Measurements from ENCODE around the gene BCL6B.

The BCL6B gene

DNA sequence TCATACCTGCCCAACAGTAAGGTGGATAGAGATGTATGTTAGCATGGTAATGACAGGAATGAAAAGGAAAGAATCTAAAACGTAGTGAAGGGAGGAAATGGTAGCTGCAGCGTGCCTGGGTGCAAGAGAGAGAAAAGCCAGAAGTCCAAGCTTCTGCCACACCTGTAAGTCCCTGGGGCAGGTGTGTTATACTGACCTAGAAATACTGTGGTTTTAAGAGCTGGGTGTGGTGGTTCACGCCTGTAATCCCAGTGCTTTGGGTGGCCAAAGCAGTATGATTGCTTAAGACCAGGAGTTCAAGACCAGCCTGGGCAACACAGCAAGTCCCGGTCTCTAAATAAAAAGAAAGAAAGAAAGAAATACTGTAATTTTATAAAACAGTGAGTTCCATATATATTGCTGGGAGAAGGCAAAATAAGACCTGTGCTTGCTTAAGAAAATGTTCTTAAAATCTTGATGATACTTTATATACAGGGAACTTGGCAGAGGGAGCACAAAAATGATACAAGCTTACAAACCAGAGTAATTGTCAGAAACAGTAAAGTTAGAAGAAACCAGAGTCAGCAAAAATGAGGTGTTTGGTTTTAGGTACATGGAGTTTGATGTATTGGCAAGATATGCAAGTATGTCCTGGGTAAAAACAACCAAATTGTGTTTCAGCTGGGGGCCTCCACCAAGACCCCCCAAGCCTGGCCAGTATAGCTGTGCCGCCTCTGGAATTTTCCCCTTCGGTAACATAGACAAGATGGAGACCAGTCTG lies 20.4 kb upstream of the BCL6B start:
- Mint-ChIP-seq H3K27me3 (no peaks in the 10 kb centered on the region), H3K36me3 (peaks cover 66% of the 10 kb centered on the region), H3K9me3 (no peaks in the 10 kb centered on the region), H3K4me3 (no peak overlapping the region), H3K4me1 (peaks cover 34% of the 10 kb centered on the region), H3K27ac (no peak overlapping the region)
- ATAC-seq, result no peak

DNA sequence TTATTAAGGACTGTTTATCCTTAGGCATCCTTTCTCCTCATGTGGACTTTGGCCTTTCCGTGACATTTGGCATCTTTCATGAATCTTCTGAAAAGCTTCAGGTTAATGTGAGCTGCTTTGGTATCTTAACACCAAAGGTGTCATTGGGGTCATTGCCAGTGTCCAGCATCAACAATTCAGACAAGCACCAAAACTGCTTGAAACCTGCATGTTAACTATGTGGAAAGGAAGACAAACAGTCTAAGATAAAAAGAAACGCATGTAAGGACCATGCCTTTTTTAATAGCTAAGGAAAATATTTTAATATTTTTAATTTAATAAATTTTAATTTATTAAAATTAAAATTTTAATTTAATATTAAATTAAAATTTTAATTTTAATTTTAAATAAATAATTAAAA lies 19.1 kb upstream of the BCL6B start:
- H3K9me3 Mint-ChIP-seq, result no peaks in the 10 kb centered on the region

DNA sequence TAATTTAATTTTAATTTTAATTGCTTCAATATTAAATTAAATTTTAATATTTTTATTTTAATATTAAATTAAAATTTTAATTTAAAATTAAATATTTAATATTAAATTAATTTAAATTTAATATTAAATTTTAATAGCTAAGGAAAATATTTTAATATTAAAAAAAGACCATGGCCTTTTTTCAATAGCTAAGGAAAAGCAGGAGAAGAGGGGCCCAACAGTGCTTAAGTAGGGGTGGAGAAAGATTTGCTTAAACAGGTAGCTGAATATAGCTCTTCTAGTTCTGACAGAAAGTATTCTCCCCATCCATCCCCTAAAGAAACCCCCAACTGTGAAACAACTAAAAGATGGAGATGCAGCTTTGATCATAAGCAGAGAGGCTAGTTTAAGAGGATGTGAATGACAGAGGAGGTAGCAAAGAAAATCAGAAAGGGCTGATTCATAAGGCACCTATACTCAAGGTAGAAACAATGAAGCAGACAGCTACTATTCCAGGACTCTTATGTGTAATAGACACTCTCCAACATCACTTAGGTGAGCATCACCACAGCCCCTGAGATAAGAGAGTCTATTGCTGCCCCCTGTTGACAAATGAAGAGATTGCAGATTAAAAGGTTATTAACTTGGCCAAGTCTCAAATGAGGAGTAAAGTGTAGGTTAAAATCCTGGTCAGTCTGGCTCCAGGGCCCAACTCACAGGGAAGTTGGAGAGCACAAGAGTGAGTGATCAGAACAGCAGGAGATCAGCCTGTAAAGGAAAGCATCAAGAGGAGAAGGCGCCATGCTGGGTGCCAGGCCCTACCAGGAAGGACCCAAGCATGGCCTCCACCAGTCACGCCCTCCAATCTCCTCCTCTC lies 18.2 kb upstream of the BCL6B start:
- Mint-ChIP-seq H3K9me3 (no peaks in the 10 kb centered on the region), H3K4me1 (peaks cover 44% of the 10 kb centered on the region), H3K27ac (no peak overlapping the region), H3K27me3 (no peaks in the 10 kb centered on the region), H3K36me3 (peaks cover 55% of the 10 kb centered on the region), H3K4me3 (no peak overlapping the region)
- peak; percentile 85 for ATAC-seq

More for the DNA sequence above, 19.1 kb upstream of the BCL6B start:
- Mint-ChIP-seq H3K4me3 (no peak overlapping the region), H3K27ac (no peak overlapping the region), H3K4me1 (peaks cover 36% of the 10 kb centered on the region), H3K27me3 (no peaks in the 10 kb centered on the region), H3K36me3 (peaks cover 54% of the 10 kb centered on the region)
- no peak for ATAC-seq

DNA sequence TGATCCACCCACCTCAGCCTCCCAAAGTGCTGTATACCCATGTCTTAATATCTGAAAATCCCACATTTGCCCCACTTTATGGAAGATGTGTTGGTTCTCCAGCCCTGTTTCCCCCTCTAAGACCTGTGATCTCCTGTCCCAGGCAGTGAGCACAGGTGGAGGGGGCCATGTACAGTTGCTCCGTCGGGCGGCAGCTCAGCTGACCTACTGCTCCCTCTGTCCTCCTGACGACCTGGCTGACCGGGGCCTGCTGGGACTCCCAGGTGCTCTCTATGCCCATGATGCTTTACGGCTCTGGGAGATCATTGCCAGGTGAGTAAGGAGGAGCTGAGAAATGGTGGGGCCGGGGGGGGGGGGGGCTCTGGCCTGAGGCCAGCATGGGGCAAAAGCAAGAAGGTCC lies 17.1 kb upstream of the BCL6B start:
- H3K4me1 Mint-ChIP-seq, result peaks cover 55% of the 10 kb centered on the region
- no peak for ATAC-seq

DNA sequence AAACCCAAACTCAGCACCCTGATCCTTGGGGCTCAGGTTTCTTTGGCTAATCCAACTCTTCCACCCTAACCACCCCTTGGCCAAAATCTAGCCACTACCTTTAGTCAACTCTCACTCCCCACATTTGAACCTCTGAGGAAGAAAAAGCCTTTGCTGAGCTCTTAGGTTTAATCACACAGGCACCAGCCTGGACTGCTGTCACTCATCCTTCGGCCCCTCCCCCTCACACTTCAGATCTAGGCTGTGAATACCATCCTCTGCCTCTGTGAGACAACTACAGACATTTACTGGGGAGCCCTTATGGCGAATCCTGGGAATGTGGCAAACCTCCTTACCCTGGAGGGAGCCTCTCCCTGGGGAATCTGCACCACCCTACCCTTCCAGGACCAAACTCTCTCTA lies 15.7 kb upstream of the BCL6B start:
- Mint-ChIP-seq H3K27me3 (no peaks in the 10 kb centered on the region), H3K36me3 (peaks cover 37% of the 10 kb centered on the region), H3K27ac (peak overlapping the region; percentile 4), H3K9me3 (no peaks in the 10 kb centered on the region), H3K4me3 (no peak overlapping the region), H3K4me1 (peaks cover 49% of the 10 kb centered on the region)
- no peak for ATAC-seq

More for the DNA sequence above, 17.1 kb upstream of the BCL6B start:
- no peaks in the 10 kb centered on the region for H3K27me3 Mint-ChIP-seq
- no peaks in the 10 kb centered on the region for H3K9me3 Mint-ChIP-seq
- no peak overlapping the region for H3K27ac Mint-ChIP-seq
- peaks cover 51% of the 10 kb centered on the region for H3K36me3 Mint-ChIP-seq
- H3K4me3 Mint-ChIP-seq, result no peak overlapping the region

DNA sequence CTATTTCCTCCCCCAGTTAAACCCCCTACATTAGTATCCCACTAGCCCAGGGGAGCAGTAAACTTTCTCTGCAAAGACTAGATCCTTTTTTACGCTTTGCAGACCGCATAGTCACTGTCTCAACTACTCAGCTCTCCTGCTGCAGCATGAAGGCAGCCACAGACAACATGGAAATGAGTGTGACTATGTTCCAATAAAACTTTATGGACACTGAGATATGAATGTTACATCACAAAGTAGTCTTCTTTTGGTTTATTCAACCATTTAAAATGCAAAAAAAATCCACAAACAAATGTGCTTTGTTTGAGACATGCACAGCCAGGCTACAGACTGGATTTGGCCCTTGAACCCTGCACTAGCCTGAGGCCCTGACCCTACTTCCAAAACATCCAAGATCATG lies 12.3 kb upstream of the BCL6B start:
- H3K4me1 Mint-ChIP-seq, result peaks cover 53% of the 10 kb centered on the region
- H3K36me3 Mint-ChIP-seq, result peaks cover 30% of the 10 kb centered on the region
- H3K27me3 Mint-ChIP-seq, result no peaks in the 10 kb centered on the region
- no peaks in the 10 kb centered on the region for H3K9me3 Mint-ChIP-seq
- no peak for ATAC-seq
- H3K27ac Mint-ChIP-seq, result peak overlapping the region; percentile 49
- H3K4me3 Mint-ChIP-seq, result peak overlapping the region; percentile 94

DNA sequence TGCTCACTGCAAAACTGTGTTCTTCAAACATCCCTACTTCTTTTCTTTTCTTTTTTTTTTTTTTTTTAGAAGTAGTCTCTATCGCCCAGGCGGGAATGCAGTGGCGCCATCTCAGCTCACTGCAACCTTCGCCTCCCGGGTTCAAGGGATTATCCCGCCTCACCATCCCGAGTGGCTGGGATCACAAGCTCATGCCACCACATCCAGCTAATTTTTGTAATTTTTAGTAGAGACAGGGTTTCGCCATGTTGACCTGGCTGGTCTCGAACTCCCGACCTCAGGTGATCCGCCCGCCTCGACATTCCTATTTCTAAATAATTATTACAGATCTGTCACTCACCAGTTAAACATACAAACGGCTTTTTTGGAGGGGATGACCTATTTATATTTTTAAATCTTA lies 11.4 kb upstream of the BCL6B start:
- Mint-ChIP-seq H3K36me3 (peaks cover 30% of the 10 kb centered on the region), H3K27me3 (no peaks in the 10 kb centered on the region), H3K4me1 (peaks cover 60% of the 10 kb centered on the region), H3K9me3 (no peaks in the 10 kb centered on the region), H3K4me3 (peak overlapping the region; percentile 94), H3K27ac (peak overlapping the region; percentile 99)
- ATAC-seq, result no peak

DNA sequence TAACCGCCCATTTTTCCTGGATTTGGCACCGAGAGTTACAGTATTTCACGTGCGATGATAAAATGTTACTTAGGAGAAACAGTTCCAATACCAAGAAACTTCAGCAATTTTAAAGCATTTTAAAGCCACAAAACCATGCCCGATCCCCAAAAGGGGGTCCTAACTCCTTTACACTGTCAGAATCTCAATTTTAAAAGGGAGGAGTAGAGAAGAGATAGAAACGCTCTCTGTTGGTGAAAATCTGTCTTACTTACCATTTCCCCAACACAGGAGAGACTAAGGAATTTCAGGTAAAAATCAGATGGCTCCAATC lies 11.0 kb upstream of the BCL6B start:
- peak overlapping the region; percentile 94 for H3K4me3 Mint-ChIP-seq
- H3K27ac Mint-ChIP-seq, result peak overlapping the region; percentile 99
- ATAC-seq, result no peak
- H3K4me1 Mint-ChIP-seq, result peaks cover 60% of the 10 kb centered on the region
- H3K27me3 Mint-ChIP-seq, result no peaks in the 10 kb centered on the region
- peaks cover 31% of the 10 kb centered on the region for H3K36me3 Mint-ChIP-seq
- no peaks in the 10 kb centered on the region for H3K9me3 Mint-ChIP-seq

DNA sequence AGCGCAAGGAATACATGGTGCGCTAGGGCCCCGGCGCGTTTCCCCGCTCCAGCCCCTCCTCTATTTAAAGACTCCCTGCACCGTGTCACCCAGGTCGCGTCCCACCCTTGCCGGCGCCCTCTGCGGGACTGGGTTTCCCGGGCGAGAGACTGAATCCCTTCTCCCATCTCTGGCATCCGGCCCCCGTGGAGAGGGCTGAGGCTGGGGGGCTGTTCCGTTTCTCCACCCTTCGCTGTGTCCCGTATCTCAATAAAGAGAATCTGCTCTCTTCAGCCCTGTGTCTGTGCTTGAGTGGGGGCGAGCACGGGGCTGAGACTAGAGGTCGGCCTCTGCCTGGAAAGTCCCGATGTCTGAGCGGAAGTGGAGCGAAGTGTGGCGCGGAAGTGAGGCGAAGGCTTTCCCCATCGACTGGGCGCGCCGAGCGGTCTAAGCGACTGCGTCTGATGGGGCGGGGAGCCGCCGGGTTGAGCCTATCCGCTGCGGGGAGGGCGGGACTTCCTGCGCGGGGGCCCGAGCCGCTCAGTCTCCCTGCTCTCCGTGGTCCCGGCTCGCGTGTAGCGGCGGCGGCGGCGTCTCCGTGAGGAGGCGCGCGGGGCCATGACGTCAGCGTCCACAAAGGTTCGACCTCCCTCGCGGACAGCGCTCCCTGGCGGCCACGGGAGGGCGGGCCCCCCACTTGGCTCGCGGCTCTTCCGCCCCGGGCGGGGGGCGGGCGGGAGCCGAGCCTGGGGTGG lies 8.4 kb upstream of the BCL6B start:
- peak overlapping the region; percentile 99 for H3K27ac Mint-ChIP-seq
- H3K4me1 Mint-ChIP-seq, result peaks cover 62% of the 10 kb centered on the region
- H3K36me3 Mint-ChIP-seq, result peaks cover 27% of the 10 kb centered on the region
- H3K27me3 Mint-ChIP-seq, result no peaks in the 10 kb centered on the region
- peak; percentile 94 for ATAC-seq
- H3K9me3 Mint-ChIP-seq, result no peaks in the 10 kb centered on the region
- peak overlapping the region; percentile 94 for H3K4me3 Mint-ChIP-seq

DNA sequence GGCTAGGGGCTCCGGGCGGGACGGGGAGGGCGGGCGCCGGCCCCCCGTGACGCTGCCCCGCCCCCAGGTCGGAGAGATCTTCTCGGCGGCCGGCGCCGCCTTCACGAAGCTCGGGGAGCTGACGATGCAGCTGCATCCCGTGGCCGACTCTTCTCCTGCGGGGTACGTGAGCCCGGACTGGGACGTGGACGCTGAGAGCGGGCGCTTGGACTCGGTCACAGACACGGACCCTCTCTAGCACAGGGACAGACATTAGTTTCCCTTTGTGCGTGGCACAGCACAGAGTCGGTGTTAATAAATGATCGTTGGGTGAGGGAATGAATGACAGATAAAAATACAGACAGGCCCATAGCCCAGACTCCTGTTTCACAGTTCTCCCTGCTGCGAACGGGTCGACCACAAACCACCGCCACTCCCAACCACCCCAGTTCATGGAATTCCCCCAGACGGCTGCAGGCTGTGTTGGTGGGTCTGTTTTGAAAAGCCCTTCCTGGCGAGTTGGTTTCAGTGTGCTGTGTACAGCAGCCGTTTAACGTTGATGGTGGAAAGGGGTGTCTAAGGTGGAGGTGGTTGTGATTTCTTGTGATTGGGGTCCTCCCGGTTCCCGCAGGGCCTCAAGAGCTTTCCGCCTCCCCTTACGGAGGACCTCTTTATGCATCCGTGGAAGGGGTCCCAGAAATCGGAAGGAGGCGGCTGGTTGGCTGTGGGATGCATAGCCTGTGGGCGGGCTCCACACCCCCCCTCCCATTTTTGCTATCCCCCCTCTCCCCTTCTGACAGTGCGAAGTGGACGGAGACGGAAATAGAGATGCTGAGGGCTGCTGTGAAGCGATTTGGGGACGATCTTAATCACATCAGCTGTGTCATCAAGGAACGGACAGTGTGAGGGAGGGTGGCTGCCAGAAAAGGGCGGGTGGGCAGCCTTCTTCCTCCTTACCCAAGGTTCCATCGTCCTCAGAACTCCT lies 7.6 kb upstream of the BCL6B start:
- Mint-ChIP-seq H3K4me3 (peak overlapping the region; percentile 94), H3K27ac (peak overlapping the region; percentile 99), H3K27me3 (no peaks in the 10 kb centered on the region), H3K36me3 (peaks cover 20% of the 10 kb centered on the region), H3K9me3 (no peaks in the 10 kb centered on the region), H3K4me1 (peaks cover 58% of the 10 kb centered on the region)
- peak; percentile 46 for ATAC-seq

DNA sequence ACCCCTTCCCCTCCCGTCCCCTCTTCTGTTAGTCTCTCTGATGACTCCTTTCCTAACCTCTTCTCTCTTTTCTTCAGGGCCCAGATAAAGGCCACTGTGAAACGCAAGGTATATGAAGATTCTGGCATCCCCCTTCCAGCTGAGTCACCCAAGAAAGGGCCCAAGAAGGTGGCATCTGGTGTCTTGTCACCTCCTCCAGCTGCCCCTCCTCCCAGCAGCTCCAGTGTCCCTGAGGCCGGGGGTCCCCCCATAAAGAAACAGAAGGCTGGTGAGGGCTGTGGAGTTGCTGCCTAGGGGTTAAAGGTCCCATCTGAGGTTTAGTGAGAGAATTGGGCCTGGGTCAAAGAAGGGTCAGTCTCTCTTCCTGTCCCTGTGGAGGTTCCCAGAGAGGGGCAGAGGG lies 6.4 kb upstream of the BCL6B start:
- no peaks in the 10 kb centered on the region for H3K27me3 Mint-ChIP-seq
- H3K9me3 Mint-ChIP-seq, result no peaks in the 10 kb centered on the region
- H3K4me3 Mint-ChIP-seq, result peak overlapping the region; percentile 53
- peaks cover 59% of the 10 kb centered on the region for H3K4me1 Mint-ChIP-seq
- H3K27ac Mint-ChIP-seq, result peak overlapping the region; percentile 99
- no peak for ATAC-seq
- peaks cover 20% of the 10 kb centered on the region for H3K36me3 Mint-ChIP-seq

DNA sequence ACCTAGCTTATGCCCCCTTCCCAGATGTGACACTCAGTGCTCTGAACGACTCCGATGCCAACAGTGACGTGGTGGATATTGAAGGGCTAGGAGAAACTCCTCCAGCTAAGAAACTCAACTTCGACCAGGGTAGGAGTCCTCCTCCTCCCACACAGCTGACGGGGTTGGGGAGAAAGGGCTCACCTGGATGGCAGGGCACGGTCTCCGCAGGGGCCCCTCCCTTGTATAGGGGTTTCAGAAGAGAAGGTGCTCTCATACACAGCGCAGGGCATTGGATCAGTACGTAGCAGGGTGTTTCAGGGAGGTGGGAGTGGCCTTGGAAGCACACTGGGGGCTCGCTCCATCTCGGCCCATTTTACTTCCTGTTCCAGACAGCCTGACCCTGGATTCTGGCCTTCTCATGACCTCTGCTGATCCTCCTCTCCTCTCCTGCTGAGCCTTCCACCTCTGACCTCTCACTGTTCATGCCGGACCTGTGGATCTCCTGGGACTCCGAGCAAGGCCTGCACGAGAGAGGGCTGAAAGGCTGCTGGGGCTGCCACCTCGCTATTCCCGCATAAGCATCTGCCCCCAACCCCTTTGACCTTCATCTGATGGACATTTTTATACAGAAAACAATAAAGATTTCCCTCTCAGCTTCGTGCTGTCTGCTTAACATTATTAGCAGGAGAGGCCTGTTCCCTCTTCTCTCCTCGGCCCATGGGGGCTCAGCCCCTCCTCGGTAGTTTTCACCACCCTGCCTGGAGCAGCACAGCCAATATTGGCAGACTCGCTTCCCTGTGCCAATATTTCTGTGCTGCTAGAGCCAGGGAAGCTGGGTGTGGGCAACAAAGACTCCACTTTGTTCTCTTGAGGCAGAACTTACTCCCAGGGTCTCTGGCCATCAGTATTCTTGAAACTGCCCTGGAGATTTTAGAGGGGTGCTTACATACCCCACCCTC lies 5.7 kb upstream of the BCL6B start:
- no peaks in the 10 kb centered on the region for H3K9me3 Mint-ChIP-seq
- H3K27ac Mint-ChIP-seq, result peak overlapping the region; percentile 99
- peaks cover 66% of the 10 kb centered on the region for H3K4me1 Mint-ChIP-seq
- H3K27me3 Mint-ChIP-seq, result no peaks in the 10 kb centered on the region
- peaks cover 20% of the 10 kb centered on the region for H3K36me3 Mint-ChIP-seq
- H3K4me3 Mint-ChIP-seq, result peak overlapping the region; percentile 11
- no peak for ATAC-seq

DNA sequence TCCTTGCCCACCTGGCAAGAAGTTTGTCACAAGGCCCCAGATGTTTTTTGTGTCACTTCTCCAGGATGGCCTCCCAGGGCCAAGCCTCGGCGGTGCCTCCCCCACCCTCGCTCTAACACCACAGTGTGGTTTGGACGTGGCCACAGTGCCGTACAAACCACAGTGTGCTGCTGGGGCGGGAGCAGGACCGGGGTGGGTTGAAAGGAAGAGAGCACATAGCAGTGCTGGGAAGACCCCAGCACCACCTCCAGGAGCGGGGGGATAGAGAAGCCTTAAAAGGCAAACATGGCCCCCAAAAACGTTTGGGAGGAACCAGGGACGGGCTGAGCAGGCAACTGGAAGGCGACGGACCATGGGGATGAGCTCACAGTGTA lies 5.0 kb upstream of the BCL6B start:
- H3K4me3 Mint-ChIP-seq, result no peak overlapping the region
- H3K9me3 Mint-ChIP-seq, result no peaks in the 10 kb centered on the region
- no peak for ATAC-seq
- H3K4me1 Mint-ChIP-seq, result peaks cover 73% of the 10 kb centered on the region
- H3K27ac Mint-ChIP-seq, result peak overlapping the region; percentile 99
- no peaks in the 10 kb centered on the region for H3K27me3 Mint-ChIP-seq
- peaks cover 20% of the 10 kb centered on the region for H3K36me3 Mint-ChIP-seq

Data from stimulated activated memory B cell treated with anti-CD40 and anti-IgM and Interleukin-4, amounts not matched to agents 10 μg/mL and 1 μg/mL and 100 μg/mL, for 72 hours (primary cell).